Right renal pelvis (tissue), 4 donors: ENCODE results near the gene TBATA. TPM values are rescaled to one million over a fixed set of nuclear protein-coding genes. Genes with fewer than 3 reads are reported as not detected.

Source experiments
- DNase-seq, 4 donors: peaks; one replicate each; pipeline ENCODE4 v3.0.0-alpha.2; 2013; ENCODE audit warnings: low read depth in 4 of 4, low spot score in 3 of 4, missing footprints in 1 of 4
- polyA plus RNA-seq, 4 donors: library from polyadenylated mRNA; unstranded; fragments of 120-200 nt; gene quantifications; one replicate each; pipeline ENCODE4 v1.2.1, GENCODE V29; 2013; ENCODE audit not compliant: insufficient read length in 4 of 4

TBATA gene
- polyA plus RNA-seq, 4 donors = 0.27 TPM; not detected in 3

DNA sequence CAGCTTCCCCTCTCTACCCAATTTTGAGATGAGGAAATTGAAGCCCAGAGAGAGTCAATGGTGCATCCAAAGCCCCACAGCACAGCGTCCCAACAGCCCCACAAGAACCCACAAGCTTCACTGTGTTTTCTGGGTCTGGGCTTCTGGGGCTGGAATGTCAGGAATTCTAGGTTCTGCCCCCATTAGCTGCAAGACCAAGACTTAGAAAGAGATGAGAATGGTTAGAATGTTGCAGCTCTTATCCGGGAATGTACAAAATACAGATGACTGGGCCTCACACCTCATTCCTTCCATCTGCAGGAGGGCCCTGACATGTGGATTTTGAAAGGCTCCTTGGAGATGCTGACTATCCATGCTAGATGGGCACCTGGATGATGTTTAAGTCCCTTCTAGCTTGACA, 24.5 kb upstream of the TBATA start:
- DNase-seq = no peak

DNA sequence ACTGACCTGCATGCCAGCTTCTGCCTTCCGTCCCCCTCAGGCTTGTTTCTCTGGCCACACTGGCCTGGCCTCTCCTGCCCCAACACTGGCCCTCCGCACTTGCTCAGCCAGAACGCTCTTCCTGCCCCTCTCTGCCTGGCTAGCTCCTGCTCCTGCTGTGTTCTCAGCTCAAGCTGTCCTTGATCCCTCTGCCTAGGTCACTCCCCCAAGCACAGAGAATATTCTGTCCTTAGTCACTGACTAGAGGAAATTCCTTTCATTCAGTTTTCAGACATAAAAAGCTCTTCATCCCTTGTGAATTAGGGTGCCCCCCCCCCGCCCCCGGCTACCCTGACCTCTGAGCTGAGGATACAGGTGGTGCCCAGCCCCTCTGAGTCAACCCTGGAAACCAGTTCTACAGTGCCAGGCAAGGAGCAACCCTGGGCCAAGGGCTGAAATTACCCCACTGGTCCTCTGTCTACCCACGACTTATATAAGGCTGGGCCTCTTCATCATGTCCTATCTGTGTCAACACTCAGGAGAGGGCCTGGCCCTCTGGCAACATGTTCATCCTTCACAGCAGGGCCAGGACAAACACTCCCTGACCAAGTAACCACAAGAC, 23.9 kb upstream of the TBATA start:
- no peak for DNase-seq

DNA sequence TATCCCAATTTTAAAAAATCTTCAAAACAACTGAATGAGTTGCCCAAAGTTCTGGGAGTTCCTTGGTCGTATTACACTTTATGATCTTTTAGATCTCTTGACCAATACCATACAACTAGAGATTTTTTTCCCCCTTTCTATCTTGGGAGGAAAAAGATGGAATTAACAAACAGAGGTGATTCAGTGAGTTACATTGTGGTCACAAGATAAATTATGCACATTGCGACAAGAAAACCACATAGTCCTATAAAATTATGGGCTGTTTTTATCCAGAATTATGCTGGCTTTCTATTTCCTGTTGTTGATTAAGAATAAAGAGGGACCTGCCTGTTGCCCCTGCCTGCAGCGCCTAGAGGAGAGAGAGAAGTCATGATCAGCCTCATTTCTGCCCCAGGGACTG, 22.4 kb upstream of the TBATA start:
- no peak for DNase-seq

DNA sequence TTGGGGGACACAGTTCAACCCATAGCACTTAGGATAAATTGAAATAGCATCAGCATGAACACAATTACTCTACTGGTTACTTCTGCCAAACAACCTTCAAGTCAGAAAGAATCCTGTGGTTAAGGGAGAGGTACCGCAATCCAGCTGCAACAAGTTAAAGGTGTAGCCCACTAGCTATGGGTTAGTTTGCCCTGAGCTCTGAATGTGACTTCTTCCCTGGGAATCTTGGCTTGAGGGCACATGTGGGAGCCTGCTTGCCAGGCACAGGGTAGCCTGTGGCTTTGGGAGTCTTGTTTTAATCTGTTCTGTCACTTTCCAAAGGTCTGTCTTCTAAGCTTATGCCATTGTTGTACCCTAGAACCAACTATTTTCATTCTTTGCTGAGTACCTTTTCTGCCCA, 21.7 kb upstream of the TBATA start:
- no peak for DNase-seq

DNA sequence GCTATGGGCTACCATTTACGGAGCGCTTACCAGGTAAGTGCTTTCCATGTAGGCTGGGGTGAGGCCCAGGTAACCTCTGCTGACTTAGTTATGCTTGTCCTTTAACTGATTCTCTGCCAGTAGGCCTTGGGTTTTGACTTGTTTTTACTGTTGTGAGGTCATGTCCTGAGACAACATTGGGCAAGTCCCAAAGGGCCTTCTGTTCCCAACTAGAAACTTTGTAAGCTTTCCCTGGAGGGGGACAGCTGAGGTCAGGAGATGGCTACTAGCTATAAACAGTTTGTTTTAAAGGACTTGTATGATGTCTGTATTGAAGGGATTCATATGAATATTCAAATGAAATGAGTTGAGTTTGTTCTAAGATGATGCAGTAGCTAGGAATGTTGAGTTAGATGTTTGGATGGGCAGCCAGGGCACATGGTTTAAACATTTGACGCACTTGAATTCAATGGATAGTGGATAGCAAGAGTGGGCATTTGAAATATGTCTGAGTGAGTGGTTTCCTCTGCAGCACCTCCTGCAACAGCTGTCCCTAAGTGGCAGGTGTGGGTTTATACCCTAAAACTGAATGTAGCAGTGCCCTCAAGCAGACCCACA, 20.5 kb upstream of the TBATA start:
- no peak for DNase-seq

DNA sequence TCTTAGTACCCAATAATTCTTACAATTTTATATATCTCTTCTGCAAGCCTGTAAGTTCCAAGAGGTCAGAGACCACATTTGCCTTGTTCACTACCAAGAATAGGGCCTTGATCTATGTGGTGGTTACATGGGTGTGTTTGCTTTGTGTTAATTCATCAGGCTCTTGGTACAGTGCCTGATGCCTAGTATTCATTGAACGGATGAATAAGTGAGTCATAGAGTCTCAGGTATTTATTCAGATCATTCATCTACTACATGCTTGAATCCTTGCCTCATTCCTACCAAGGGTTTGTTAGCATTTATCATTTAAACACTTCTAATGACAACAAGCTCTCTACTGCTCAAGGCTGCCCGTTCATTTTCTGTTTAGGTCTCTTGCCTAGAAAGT, 19.2 kb upstream of the TBATA start:
- DNase-seq = no peak

DNA sequence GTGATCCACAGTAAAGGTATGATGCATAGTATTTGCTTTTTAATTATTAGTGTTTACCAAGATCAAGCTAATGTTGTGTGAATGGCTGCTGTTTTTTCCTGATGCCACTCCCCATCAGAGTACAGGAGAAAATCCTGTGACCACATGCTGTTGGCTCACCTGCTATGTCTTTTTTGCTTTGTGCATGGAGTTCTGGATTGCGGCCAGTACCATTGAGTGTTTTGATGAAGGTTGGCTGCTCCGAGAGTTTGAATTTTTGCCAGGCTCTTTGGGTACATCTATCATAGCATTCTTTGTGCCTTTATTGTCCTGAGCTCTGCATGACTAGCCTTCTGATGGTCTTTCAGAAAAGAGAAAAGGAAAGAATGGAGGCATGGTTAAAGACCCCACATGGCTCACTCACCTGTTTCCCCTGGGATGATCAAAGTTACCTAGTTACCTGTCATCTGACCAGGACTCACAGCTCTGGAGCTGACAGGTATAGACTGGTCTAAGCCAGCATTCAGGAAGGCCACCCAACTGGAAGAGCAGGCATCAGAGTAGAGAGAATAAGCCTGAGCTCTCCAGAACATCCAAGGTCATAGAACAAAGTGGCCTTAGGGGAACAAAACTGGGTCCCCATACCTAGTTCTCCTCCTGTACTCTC, 18.7 kb upstream of the TBATA start:
- DNase-seq = no peak

DNA sequence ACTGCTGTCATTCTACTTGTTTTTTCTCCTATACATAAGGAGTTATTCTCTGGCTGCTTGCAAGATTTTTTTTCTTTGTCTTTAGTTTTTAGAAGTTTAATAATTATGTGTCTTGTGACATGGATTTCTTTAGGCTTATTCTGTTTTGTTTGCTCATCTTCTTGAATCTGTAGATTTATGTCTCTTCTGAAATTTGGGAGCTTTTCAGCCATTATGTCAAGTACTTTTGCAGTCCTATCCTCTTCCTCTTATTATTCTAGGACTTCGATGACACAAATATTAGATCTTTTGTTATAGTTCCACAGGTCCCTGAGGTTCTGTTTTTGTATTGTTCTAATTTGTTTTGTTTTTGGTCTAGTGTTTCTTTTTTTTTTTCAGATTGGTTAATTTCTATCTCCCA, 16.7 kb upstream of the TBATA start:
- no peak for DNase-seq

DNA sequence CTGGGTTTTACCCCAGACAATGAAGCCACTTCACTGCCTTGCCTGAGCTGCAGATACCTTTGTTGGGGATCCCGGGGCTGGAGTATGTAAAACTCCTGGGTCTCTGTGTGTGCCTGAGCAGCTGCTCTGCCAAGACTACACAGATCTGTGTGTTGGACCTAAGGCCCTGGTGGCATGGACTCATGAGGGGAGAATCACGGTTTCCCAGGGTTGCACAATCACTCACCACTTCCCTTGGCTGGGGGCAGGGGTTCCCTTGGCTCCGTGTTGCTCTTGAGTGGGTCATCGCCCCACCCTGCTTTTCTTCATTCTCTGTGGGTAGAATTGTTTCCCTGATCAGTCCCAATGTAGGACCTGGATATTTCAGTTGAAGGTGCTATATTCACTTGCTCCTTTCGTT, 13.9 kb upstream of the TBATA start:
- no peak for DNase-seq

DNA sequence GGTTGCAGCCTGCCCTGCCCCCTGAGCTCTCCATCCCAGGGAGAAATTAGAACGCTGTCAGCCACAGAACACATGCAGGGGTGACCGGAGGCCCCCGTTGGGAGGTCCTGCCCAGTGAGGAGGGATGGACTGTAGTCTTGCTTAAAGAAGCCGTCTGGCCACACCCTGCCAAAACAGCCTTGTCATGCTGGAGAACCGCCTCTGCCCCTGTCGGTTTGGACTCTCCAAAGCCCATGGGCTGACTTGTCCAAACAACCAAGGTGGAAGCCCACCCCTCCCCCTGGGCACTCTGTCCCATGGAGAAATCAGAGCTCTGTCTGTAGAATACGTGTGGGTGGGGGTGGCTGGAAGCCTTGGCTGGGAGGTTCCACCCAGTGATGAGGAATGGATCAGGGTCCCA, 12.7 kb upstream of the TBATA start:
- no peak for DNase-seq

DNA sequence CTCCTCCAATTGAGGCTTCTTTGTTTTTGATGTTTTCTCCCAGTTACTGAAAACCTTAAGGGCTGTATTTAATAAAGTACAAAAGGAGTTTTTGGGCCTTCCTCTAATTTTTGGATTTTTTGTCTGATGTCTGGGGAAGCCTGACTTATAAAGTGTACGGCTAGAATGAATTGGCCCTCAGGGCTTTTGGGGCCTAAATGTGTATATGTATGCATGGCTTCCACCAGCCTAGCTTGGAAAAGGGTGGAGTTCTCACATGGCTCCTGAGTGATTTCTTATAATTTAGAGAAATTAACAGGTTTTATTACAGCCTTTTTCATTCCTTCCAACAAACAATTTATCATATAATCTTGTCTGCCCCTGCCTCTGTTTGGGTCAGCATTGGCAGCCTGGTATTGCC, 10.4 kb upstream of the TBATA start:
- DNase-seq = no peak

DNA sequence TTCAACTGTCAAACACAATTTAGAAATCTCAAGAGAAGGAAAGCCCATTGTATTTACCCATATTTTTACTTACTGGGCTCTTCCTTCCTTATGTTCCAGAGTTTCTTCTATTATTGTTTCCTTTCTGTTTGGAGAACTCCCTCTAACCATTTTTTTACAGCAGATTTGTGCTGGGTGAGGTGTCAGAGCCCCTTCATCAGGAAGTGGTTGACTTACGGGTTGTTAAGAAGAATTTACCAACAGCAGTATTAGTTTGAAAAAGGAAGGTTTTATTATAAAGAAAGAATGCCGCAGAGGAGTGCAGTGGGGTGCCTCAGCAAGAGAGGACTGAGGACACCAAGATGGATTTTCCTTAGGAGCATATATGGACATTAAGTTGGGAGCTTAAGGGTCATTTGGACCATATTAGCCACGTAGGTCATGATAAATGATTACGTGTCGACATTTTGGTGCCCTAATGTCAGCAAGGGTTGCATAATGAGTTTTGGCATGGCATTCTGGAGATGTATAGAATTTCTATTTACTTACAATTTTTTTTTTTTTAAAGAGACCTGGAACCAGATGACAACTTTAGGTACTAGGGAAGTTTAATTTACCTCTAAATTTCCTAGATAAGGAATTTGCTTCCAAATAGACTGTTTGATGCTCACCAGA, 6.3 kb upstream of the TBATA start:
- no peak for DNase-seq

DNA sequence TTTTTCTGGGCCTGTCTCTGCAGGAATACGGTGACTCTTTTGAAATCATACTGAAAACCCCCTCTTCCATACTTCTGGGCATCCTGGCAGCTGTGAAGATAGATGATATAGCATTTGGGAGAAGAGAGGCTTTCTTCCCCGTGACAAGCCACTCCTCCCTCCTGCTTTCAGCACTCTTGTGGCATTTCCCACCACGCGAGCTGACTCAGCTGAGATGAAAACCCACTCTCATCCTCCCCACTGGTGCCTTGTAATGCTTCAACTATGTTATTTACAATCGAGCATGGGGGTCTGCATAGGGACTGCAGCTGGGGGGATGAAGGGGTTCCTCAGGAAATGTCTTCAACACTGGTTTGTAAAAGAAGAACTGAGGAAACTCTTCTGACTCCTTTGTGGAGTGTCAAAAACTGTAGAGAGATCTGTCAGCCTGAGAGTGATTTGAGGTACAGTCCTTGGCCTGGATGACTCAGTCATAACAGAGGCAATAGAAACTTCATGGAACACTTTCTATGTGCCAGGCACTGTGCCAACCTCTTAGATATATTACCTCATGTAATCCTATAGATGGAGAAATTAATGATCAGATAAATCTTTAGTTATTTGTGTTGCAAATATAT, 1.7 kb upstream of the TBATA start:
- no peak for DNase-seq

DNA sequence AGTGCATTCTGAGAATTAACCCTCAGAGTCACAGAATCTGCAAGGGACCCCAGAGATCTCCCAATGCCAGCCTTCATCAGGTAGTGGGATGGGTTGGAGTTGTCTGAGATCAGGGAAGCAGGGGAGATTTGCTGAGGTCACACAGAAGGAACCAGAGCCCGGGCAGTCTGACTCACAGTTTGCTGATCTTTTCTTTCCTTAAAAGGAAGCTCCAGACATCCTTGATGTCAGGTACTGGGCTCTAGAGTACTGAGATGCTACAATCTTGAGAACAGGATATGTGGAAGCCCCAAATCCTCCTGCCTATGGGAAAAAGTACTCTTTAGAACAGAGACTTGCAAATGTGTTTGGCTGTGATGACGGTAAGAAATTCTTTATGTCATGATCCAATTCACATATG, 706 bp downstream of the TBATA start:
- DNase-seq = no peak

DNA sequence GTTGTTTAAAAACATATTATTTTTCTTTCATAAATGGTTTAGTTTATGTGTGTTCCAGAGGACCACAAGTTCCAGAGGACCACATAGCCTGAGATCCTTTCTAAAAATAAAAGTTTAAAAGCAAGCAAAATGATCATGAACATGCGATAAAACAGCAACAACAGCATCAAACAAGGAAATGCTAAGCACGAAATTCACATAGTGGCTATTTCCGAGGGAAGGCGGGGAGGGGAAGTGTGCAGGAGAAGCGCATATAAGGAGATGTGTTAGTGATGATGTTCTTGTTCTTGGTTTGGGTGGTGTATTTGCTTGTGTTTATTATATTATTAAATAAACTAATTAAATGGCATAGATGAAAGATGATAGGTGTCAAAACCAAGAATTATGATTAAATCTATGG, 1.2 kb downstream of the TBATA start:
- DNase-seq = no peak

DNA sequence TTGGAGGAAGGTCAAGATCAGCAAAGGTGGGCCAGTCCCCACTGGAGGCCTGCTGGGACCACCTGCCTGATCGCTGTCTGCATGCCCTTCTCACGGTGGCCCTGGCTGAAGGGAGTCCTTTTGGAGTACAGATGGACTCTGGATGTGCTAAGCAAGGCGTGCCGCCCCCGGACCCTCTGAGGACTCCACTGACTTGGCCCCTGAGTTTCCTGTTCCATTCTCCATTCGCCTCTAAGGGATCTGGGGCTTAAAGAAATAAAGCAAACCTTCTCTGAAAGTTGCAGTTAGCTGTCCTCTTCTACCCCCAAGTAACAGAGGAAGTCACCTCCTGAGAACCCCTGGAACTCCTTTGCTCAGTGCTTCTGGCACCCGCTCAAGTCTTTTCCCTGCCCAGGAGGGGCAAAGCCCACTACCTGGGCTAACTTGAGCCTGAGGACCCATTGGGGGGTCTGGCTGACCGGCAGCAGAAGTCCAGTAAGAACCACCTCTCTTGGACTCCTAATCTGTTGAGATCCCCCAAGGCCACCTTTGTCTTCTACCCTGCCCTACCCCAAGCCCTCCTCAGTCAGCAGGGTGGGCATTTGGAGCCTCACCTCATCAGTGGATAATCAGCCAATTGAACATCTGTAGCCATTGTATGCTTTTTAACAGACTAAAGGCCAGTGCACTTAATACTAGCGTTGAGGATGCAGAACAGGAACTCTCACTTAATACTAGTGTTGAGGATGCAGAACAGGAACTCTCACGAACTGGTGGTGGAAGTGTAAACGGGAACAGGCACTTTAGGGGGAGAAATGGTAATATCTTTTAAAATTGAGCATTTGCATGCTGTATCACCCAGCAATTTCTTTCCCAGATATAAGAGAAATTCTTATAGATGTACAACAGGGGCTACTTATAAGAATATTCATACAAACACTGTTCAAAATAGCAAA, 2.2 kb downstream of the TBATA start:
- no peak for DNase-seq

DNA sequence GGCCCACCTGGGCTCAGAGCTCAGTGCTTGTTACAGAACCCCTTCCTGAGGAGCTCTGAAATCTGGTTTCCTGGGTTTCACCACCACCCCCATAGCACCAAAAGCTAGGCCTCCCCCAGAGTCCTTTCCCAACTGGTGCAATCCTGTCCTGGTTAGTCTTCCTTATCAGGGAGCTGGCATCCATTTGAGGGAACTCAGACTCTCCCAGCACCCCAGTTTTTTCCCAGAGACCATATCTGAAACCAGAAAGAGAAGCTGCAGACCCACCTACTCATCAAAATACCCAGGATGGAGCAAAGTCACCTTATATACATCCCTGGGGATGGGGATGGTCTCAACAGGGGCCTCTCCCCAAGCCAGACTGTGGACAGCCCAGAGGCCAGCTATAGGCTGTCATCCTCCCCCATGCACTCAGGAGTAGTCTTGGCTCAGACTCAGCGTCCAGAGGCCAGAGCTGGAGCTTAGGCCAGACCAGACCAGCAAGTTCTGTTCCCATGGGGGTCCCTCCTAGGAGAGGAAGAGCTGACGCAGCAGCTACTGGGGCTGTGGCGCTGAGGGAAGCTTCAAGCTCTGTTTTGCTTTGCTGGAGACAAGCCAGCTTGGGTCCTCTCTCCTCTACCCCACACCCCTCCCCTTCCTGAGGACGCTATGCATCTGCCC, 3.0 kb downstream of the TBATA start:
- no peak for DNase-seq

DNA sequence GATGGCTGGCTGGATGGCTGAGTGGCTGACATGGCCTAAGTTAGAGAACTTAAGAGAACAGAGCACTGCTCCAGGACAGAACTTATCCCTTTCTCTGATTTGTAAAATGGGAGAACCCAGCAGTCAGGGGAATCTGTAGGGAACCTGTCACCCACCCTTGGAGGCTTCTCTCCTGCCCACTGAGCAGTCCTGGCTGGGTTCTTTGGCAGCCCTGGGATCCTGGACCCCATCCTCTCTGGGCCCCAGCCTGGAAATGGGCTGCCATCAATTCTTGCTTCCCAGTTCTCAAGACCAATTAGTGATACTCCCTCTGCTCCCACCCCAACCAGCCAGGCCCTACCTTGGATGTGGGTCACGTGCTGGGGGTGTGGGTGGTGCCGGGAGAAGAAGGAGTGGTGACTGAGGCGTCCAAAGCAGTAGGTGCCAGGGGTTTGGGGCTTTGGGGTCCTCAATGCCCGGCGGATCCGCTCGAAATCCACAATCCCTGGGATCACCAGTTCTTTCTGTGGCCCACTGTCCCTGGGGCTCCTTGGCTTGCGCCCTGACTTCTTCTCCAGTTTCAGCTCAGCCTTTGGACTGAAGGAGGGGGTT, 3.6 kb downstream of the TBATA start:
- DNase-seq = no peak

DNA sequence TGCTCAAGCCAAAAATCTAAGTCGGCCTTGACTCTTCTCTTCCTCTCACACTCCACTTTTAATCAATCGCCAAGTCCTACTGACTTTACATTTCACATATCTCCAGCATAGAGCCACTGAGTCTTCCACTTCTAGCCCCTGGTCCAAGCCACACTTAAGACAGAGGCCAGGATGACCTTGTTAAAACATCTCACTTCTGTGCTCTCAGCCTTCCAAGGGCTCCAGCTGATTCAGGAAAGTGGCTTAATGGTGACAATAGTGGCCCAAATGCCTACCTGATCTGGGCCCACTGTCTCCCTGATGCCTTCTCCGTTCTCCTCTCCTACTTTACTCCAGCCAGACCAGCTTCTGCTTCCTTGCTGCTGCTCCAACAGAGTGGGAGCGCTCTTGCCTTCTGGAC, 4.4 kb downstream of the TBATA start:
- no peak for DNase-seq

DNA sequence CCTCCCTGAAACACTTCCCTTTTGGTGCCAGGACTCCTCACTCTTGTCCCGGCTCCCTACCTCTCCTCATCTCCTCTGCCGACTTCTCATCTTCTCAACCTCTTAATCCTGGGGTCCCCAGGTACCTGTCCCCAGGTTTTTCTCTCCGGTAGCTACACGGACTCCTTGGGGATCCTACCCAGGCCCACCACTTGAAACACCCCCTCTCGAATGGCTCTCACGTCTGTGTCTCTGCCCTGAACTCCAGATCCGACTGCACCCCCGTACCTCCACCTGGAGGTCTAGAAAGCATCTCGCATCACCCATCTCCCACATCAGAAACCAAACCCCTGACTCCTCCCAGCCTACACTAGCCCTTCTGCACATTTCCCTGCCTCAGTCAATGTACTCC, 4.8 kb downstream of the TBATA start:
- no peak for DNase-seq
